HEK293 (cell line): ENCODE data around the gene CMTM4.
"Not testable (repeated sequence)": the region's sequence is repeated elsewhere in the genome, so short reads cannot be mapped to it uniquely, and the experiment has no call there.

Experiments used
- CTCF ChIA-PET: fragments of 350-600 bp; formaldehyde crosslinking; extraction: SDS; loops from one replicate; lab custom pipeline; 2021; ENCODE audit warnings: antibody characterized with exemption; lab: Yijun Ruan, JAX
- POLR2A ChIA-PET: fragments of 300-600 bp; formaldehyde crosslinking; extraction: SDS; loops from one replicate; lab custom pipeline; 2020; ENCODE audit warnings: antibody characterized with exemption, inconsistent platforms; lab: Yijun Ruan, JAX
- H3K27ac ChIP-seq: fragments of 200-500 bp; sonication (Bioruptor generic); 2 replicates; pipeline ENCODE4 v1.5.1; 2014; ENCODE audit warnings: low read depth, low read length, control low read depth, inconsistent platforms; ENCODE audit errors: extremely low read depth
- H3K36me3 ChIP-seq, 2 experiments: fragments of 200-500 bp in 1 of 2; sonication (Bioruptor generic) in 1 of 2; 1 replicate in 1 of 2; 2 replicates in 1 of 2; pipeline ENCODE4 v1.5.1; 2014 to 2017; ENCODE audit warnings: inconsistent platforms in 2 of 2, low read length in 2 of 2; ENCODE audit not compliant: control insufficient read depth in 2 of 2, insufficient read depth in 1 of 2
- H3K4me1 ChIP-seq: fragments of 200-500 bp; sonication (Bioruptor generic); 2 replicates; pipeline ENCODE4 v1.5.1; 2014; ENCODE audit warnings: mild to moderate bottlenecking, low read length, inconsistent platforms; ENCODE audit not compliant: control insufficient read depth, insufficient read depth
- H3K4me3 ChIP-seq: 2 replicates; pipeline ENCODE4 v1.5.1; 2011; ENCODE audit warnings: low read depth, mild to moderate bottlenecking, control low read depth, low read length, moderate library complexity
- H3K9me3 ChIP-seq: fragments of 200-500 bp; sonication (Bioruptor generic); 2 replicates; pipeline ENCODE4 v1.5.1; 2014; ENCODE audit warnings: low read depth, low read length, inconsistent platforms; ENCODE audit not compliant: control insufficient read depth, insufficient read depth
- ATF2 ChIP-seq: fragments of 450-650 bp; formaldehyde crosslinking; IDR thresholded peaks from 2 replicates; pipeline ENCODE4 v1.5.1; 2016; ENCODE audit warnings: missing biosample characterization, missing genetic modification characterization, low read depth
- BCL11A ChIP-seq: fragments of 450-650 bp; formaldehyde crosslinking; IDR thresholded peaks from 2 replicates; pipeline ENCODE4 v1.5.1; 2016; ENCODE audit warnings: low read depth, missing biosample characterization, missing genetic modification characterization
- GFI1B ChIP-seq: fragments of 450-650 bp; formaldehyde crosslinking; IDR thresholded peaks from 2 replicates; pipeline ENCODE4 v1.5.1; 2016; ENCODE audit warnings: missing biosample characterization, missing genetic modification characterization
- KLF10 ChIP-seq: fragments of 450-650 bp; IDR thresholded peaks from 2 replicates; pipeline ENCODE4 v1.5.1; 2018; ENCODE audit warnings: missing biosample characterization, mild to moderate bottlenecking, missing genetic modification characterization
- KLF17 ChIP-seq: fragments of 450-650 bp; formaldehyde crosslinking; IDR thresholded peaks from 2 replicates; pipeline ENCODE4 v1.5.1; 2016; ENCODE audit warnings: missing biosample characterization, missing genetic modification characterization
- OVOL3 ChIP-seq: fragments of 450-650 bp; formaldehyde crosslinking; IDR thresholded peaks from 2 replicates; pipeline ENCODE4 v1.5.1; 2016; ENCODE audit warnings: missing biosample characterization, missing genetic modification characterization
- ZBTB17 ChIP-seq: fragments of 450-650 bp; formaldehyde crosslinking; IDR thresholded peaks from 2 replicates; pipeline ENCODE4 v1.5.1; 2016; ENCODE audit warnings: missing biosample characterization, missing genetic modification characterization
- ZBTB8A ChIP-seq: fragments of 450-650 bp; formaldehyde crosslinking; IDR thresholded peaks from 2 replicates; pipeline ENCODE4 v1.5.1; 2016; ENCODE audit warnings: missing biosample characterization, missing genetic modification characterization
- ZNF214 ChIP-seq: fragments of 450-650 bp; formaldehyde crosslinking; IDR thresholded peaks from 2 replicates; pipeline ENCODE4 v1.5.1; 2017; ENCODE audit warnings: missing biosample characterization, mild to moderate bottlenecking, missing genetic modification characterization, borderline replicate concordance
- ZNF398 ChIP-seq: fragments of 450-650 bp; formaldehyde crosslinking; IDR thresholded peaks from 2 replicates; pipeline ENCODE4 v1.5.1; 2017; ENCODE audit warnings: missing biosample characterization, missing genetic modification characterization
- ZNF544 ChIP-seq: fragments of 450-650 bp; formaldehyde crosslinking; IDR thresholded peaks from 2 replicates; pipeline ENCODE4 v1.5.0; 2017; ENCODE audit warnings: missing biosample characterization, missing genetic modification characterization
- ZSCAN23 ChIP-seq: fragments of 450-650 bp; formaldehyde crosslinking; IDR thresholded peaks from 2 replicates; pipeline ENCODE4 v1.5.1; 2016; ENCODE audit warnings: missing biosample characterization, missing genetic modification characterization
- TF ChIP-seq, protein P1 (sequence below): fragments of 450-650 bp; formaldehyde crosslinking; IDR thresholded peaks from 2 replicates; pipeline ENCODE4 v1.5.1; 2016; ENCODE audit warnings: missing biosample characterization, missing genetic modification characterization, borderline replicate concordance
- TF ChIP-seq, protein P2 (sequence below): fragments of 450-650 bp; formaldehyde crosslinking; conservative IDR thresholded peaks from 2 replicates; pipeline ENCODE4 v1.5.1; 2016; ENCODE audit warnings: low read depth, missing biosample characterization, missing genetic modification characterization
- TF ChIP-seq, protein P3 (sequence below): fragments of 450-650 bp; formaldehyde crosslinking; IDR thresholded peaks from 2 replicates; pipeline ENCODE4 v1.5.1; 2016; ENCODE audit warnings: missing biosample characterization, missing genetic modification characterization

The CMTM4 gene

DNA sequence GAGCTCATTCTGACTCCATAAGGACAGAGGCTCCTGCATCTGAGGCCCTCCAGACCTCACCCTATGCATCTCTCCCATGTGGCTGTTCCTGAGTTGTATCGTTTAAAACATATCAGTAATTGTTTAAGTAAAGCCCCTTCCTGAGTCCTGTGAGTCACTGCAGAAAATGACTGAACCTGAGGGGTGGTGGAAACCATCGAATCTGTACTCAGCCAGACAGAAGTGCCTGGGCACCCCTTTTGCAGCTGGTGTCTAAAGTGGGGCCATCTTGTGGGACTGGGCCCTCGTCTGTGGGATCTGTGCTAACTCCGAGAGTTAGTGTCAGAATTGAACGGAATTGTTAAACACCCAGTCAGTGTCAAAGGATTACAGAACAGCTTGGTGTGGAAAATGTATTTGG lies 66.7 kb downstream of the CMTM4 start:
- no peaks in the 10 kb centered on the region for H3K9me3 ChIP-seq
- ChIA-PET POLR2A (no interaction called here), CTCF (interaction anchor here (0.5 to 1.8 kb wide), 4 partner anchors 21 to 1165 kb away, joined by 3 to 5 read pairs (median 5); no protein-coding TSS in a partner anchor)
- TF ChIP-seq GFI1B (tag by site-specific recombination) (no peak), ZNF214 (no peak), KLF17 (tag by site-specific recombination) (no peak), ZBTB17 (tag by site-specific recombination) (no peak), KLF10 (tag by site-specific recombination) (no peak), ATF2 (tag by site-specific recombination) (no peak), OVOL3 (tag by site-specific recombination) (no peak), ZNF544 (tag by site-specific recombination) (no peak), ZNF398 (tag by site-specific recombination) (no peak), ZSCAN23 (tag by site-specific recombination) (no peak), BCL11A (tag by site-specific recombination) (no peak), ZBTB8A (tag by site-specific recombination) (no peak)
- TF ChIP-seq, protein P1, sequence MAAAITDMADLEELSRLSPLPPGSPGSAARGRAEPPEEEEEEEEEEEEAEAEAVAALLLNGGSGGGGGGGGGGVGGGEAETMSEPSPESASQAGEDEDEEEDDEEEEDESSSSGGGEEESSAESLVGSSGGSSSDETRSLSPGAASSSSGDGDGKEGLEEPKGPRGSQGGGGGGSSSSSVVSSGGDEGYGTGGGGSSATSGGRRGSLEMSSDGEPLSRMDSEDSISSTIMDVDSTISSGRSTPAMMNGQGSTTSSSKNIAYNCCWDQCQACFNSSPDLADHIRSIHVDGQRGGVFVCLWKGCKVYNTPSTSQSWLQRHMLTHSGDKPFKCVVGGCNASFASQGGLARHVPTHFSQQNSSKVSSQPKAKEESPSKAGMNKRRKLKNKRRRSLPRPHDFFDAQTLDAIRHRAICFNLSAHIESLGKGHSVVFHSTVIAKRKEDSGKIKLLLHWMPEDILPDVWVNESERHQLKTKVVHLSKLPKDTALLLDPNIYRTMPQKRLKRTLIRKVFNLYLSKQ (tag by site-specific recombination) = no peak
- TF ChIP-seq, protein P2, sequence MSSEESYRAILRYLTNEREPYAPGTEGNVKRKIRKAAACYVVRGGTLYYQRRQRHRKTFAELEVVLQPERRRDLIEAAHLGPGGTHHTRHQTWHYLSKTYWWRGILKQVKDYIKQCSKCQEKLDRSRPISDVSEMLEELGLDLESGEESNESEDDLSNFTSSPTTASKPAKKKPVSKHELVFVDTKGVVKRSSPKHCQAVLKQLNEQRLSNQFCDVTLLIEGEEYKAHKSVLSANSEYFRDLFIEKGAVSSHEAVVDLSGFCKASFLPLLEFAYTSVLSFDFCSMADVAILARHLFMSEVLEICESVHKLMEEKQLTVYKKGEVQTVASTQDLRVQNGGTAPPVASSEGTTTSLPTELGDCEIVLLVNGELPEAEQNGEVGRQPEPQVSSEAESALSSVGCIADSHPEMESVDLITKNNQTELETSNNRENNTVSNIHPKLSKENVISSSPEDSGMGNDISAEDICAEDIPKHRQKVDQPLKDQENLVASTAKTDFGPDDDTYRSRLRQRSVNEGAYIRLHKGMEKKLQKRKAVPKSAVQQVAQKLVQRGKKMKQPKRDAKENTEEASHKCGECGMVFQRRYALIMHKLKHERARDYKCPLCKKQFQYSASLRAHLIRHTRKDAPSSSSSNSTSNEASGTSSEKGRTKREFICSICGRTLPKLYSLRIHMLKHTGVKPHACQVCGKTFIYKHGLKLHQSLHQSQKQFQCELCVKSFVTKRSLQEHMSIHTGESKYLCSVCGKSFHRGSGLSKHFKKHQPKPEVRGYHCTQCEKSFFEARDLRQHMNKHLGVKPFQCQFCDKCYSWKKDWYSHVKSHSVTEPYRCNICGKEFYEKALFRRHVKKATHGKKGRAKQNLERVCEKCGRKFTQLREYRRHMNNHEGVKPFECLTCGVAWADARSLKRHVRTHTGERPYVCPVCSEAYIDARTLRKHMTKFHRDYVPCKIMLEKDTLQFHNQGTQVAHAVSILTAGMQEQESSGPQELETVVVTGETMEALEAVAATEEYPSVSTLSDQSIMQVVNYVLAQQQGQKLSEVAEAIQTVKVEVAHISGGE (tag by site-specific recombination) = no peak
- TF ChIP-seq, protein P3, sequence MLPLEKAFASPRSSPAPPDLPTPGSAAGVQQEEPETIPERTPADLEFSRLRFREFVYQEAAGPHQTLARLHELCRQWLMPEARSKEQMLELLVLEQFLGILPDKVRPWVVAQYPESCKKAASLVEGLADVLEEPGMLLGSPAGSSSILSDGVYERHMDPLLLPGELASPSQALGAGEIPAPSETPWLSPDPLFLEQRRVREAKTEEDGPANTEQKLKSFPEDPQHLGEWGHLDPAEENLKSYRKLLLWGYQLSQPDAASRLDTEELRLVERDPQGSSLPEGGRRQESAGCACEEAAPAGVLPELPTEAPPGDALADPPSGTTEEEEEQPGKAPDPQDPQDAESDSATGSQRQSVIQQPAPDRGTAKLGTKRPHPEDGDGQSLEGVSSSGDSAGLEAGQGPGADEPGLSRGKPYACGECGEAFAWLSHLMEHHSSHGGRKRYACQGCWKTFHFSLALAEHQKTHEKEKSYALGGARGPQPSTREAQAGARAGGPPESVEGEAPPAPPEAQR (tag by site-specific recombination) = no peak
- no peak overlapping the region for H3K4me3 ChIP-seq
- no peak overlapping the region for H3K27ac ChIP-seq
- H3K36me3 ChIP-seq = peaks cover 0 to 13% of the 10 kb centered on the region in 2 experiments; a peak in 2 of 3 replicates
- H3K4me1 ChIP-seq = no peaks in the 10 kb centered on the region

DNA sequence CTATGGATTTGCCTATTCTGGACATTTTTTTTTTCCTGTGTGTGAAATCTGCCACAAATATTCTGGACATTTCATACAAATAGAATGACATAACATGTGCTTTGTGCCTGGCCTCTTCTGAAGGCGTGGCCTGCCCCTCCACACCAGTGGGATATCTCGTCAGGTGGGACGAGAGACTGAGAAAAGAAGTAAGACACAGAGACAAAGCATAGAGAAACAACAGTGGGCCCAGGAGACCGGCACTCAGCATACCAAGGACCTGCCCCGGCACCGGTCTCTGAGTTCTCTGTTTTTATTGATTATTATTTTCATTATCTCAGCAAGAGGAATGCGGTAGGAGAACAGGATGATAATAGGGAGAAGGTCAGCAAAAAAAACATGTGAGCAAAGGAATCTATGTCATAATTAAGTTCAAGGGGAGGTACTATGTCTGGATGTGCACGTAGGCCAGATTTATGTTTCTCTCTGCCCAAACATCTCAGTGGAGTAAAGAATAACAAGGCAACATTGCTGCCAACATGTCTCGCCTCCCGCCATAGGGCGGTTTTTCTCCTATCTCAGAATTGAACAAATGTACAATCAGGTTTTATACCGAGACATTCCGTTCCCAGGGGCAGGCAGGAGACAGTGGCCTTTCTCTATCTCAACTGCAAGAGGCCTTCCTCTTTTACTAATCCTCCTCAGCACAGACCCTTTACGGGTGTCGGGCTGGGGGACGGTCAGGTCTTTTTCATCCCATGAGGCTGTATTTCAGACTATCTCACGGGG lies 68.7 kb downstream of the CMTM4 start:
- H3K9me3 ChIP-seq, H3K4me1 ChIP-seq, H3K4me3 ChIP-seq, H3K27ac ChIP-seq, POLR2A ChIA-PET, CTCF ChIA-PET: not testable (repeated sequence)
- H3K36me3 ChIP-seq = peaks cover 0 to 19% of the 10 kb centered on the region in 2 experiments; a peak in 1 of 3 replicates
